DND-41 (cell line): ENCODE measurements around the gene BFSP1.

Source experiments
- ATAC-seq: fragments of 200-7000 bp; cut with Tn5 transposase; 3 replicates; pipeline ENCODE4 v1.9.1; 2021; ENCODE audit warnings: low read depth; ENCODE audit not compliant: insufficient read depth
- DNase-seq: peaks from one replicate; pipeline ENCODE4 v3.0.0-alpha.2; 2020
- H2AFZ ChIP-seq: 2 replicates; pipeline ENCODE4 v1.6.0; 2012; ENCODE audit warnings: low read depth, low read length
- H3K27ac ChIP-seq: 2 replicates; pipeline ENCODE4 v1.5.1; 2012; ENCODE audit warnings: low read length, inconsistent platforms
- H3K27me3 ChIP-seq: fragments of 200-600 bp; sonication (generic); 2 replicates; pipeline ENCODE4 v1.6.0; 2012; ENCODE audit warnings: low read length, mild to moderate bottlenecking, inconsistent platforms; ENCODE audit not compliant: insufficient read depth, poor library complexity
- H3K36me3 ChIP-seq: 2 replicates; pipeline ENCODE4 v1.5.1; 2012; ENCODE audit warnings: low read length, inconsistent platforms; ENCODE audit not compliant: insufficient read depth
- H3K4me1 ChIP-seq: 2 replicates; pipeline ENCODE4 v1.5.1; 2012; ENCODE audit warnings: mild to moderate bottlenecking, low read length; ENCODE audit not compliant: insufficient read depth
- H3K4me2 ChIP-seq: 2 replicates; pipeline ENCODE4 v1.6.0; 2012; ENCODE audit warnings: mild to moderate bottlenecking, moderate library complexity, low read length, inconsistent platforms; ENCODE audit not compliant: insufficient read depth
- H3K4me3 ChIP-seq, 2 experiments: fragments of 200-600 bp in 1 of 2; shearing (Covaris generic) in 1 of 2; 2 replicates each; pipeline ENCODE4 v1.5.1; 2012 to 2016; ENCODE audit warnings: inconsistent platforms in 2 of 2, low read length in 2 of 2, mild to moderate bottlenecking in 2 of 2, low read depth in 1 of 2, moderate library complexity in 1 of 2
- H3K79me2 ChIP-seq: 2 replicates; pipeline ENCODE4 v1.6.0; 2012; ENCODE audit warnings: low read length, inconsistent platforms; ENCODE audit not compliant: insufficient read depth
- H3K9ac ChIP-seq: 2 replicates; pipeline ENCODE4 v1.6.0; 2012; ENCODE audit warnings: low read depth, mild to moderate bottlenecking, inconsistent platforms, low read length, moderate library complexity
- H3K9me3 ChIP-seq: 2 replicates; pipeline ENCODE4 v1.5.1; 2012; ENCODE audit warnings: low read length, moderate library complexity, mild to moderate bottlenecking, inconsistent platforms; ENCODE audit not compliant: insufficient read depth, severe bottlenecking
- H4K20me1 ChIP-seq: 2 replicates; pipeline ENCODE4 v1.6.0; 2012; ENCODE audit warnings: low read length; ENCODE audit not compliant: insufficient read depth
- EZH2 ChIP-seq: IDR thresholded peaks from 3 replicates; pipeline ENCODE4 v1.6.1; 2012; ENCODE audit warnings: borderline replicate concordance, low read depth, mild to moderate bottlenecking, moderate library complexity, low read length, inconsistent platforms; ENCODE audit not compliant: severe bottlenecking
- TF ChIP-seq, protein P1 (sequence below): IDR thresholded peaks from 2 replicates; pipeline ENCODE4 v1.5.1; 2012; ENCODE audit warnings: borderline replicate concordance, low read length, moderate library complexity, mild to moderate bottlenecking; ENCODE audit not compliant: poor library complexity, severe bottlenecking; ENCODE audit errors: extremely low read depth

Gene BFSP1

DNA sequence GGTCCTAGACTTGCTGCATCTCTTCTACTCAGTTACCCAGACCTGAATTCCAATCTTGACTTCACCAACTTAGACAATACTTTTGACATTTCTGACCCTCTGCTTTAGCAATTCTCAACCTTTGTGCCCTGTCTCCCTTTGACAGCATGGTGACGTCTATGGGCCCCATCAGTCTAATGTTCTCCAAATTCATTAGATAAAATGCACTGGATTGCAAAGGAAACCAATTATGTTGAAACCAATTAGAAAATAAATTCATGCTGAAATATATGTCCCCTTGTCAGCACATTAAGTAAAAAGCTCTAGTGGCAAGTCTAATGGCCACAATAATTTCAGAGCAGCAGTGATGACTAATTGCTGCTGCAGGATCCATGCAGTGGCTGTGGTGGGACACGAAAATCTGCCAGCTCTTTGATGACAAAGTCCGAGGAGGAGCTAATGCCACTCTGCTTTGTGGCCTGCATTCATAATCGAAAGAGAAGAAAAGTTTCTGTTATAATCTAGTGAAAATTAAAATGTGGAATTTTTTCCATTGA lies 64.0 kb downstream of the BFSP1 start:
- no peaks in the 10 kb centered on the region for H3K79me2 ChIP-seq
- no peak for DNase-seq
- H3K36me3 ChIP-seq, result no peaks in the 10 kb centered on the region
- H3K27ac ChIP-seq, result no peak overlapping the region
- H3K4me2 ChIP-seq, result no peak overlapping the region
- no peak for ATAC-seq
- TF ChIP-seq EZH2, result no peak
- TF ChIP-seq, protein P1, sequence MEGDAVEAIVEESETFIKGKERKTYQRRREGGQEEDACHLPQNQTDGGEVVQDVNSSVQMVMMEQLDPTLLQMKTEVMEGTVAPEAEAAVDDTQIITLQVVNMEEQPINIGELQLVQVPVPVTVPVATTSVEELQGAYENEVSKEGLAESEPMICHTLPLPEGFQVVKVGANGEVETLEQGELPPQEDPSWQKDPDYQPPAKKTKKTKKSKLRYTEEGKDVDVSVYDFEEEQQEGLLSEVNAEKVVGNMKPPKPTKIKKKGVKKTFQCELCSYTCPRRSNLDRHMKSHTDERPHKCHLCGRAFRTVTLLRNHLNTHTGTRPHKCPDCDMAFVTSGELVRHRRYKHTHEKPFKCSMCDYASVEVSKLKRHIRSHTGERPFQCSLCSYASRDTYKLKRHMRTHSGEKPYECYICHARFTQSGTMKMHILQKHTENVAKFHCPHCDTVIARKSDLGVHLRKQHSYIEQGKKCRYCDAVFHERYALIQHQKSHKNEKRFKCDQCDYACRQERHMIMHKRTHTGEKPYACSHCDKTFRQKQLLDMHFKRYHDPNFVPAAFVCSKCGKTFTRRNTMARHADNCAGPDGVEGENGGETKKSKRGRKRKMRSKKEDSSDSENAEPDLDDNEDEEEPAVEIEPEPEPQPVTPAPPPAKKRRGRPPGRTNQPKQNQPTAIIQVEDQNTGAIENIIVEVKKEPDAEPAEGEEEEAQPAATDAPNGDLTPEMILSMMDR, result no peak
- H3K4me3 ChIP-seq, result no peak overlapping the region
- H3K9me3 ChIP-seq, result peaks cover 2% of the 10 kb centered on the region
- no peaks in the 10 kb centered on the region for H4K20me1 ChIP-seq
- H2AFZ ChIP-seq, result no peak overlapping the region
- no peak overlapping the region for H3K9ac ChIP-seq
- H3K4me1 ChIP-seq, result no peaks in the 10 kb centered on the region
- H3K27me3 ChIP-seq, result no peaks in the 10 kb centered on the region

DNA sequence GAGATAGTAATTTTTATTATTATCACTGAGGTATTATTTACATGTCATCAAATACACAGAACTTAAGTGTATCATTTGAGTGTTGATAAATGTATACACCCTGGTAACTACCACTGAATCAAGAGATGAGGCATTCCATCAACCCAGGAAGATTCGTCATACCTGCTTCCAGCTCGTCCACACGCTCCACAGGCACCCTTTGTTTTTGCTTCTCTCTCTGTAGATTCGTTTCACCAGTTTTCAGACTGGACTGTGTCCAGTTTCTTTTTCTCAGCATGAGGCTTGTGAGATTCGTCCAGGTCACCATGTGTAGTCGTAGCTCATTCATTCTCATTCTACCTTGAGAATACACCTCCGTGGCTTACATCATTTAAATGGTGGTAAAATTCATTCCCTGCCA lies 64.5 kb downstream of the BFSP1 start:
- TF ChIP-seq EZH2, result no peak
- TF ChIP-seq, protein P1, result no peak
- no peaks in the 10 kb centered on the region for H3K36me3 ChIP-seq
- no peak overlapping the region for H3K4me2 ChIP-seq
- DNase-seq (no peak), ATAC-seq (no peak)
- H3K27me3 ChIP-seq, result no peaks in the 10 kb centered on the region
- no peaks in the 10 kb centered on the region for H4K20me1 ChIP-seq
- no peak overlapping the region for H3K9ac ChIP-seq
- H3K4me1 ChIP-seq, result no peaks in the 10 kb centered on the region
- no peak overlapping the region for H2AFZ ChIP-seq
- no peak overlapping the region for H3K27ac ChIP-seq
- no peaks in the 10 kb centered on the region for H3K79me2 ChIP-seq
- H3K4me3 ChIP-seq, result no peak overlapping the region
- peaks cover 2% of the 10 kb centered on the region for H3K9me3 ChIP-seq

DNA sequence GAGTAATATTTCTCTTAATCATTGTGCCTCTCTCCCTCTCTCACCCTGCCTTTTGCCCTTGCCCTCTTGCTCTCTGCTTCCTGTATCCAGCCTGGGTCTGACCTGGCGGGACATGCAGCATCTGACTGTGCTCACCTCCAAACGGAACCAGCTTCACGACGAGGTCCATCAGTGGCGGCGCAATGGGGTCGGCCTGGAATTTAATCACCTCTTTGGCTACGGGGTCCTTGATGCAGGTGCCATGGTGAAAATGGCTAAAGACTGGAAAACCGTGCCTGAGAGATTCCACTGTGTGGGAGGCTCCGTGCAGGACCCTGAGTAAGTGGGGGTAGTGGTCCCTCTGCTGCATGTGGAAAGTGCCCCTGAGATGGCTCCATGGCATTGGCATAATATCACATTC lies 65.9 kb downstream of the BFSP1 start:
- DNase-seq, result no peak
- no peak for ATAC-seq

More for the DNA sequence above, 65.9 kb downstream of the BFSP1 start:
- Histone ChIP-seq H3K27ac (no peak overlapping the region), H3K36me3 (no peaks in the 10 kb centered on the region), H4K20me1 (no peaks in the 10 kb centered on the region), H3K9me3 (peaks cover 2% of the 10 kb centered on the region), H3K79me2 (no peaks in the 10 kb centered on the region), H3K9ac (no peak overlapping the region), H3K27me3 (no peaks in the 10 kb centered on the region), H2AFZ (no peak overlapping the region), H3K4me3 (no peak overlapping the region), H3K4me1 (no peaks in the 10 kb centered on the region), H3K4me2 (no peak overlapping the region)
- TF ChIP-seq, protein P1, result no peak
- no peak for TF ChIP-seq EZH2
